ENCODE results near the gene RNF213.
A peak's percentile ranks its signal among the peaks of the same experiment; 100 is the strongest.

The RNF213 gene

DNA sequence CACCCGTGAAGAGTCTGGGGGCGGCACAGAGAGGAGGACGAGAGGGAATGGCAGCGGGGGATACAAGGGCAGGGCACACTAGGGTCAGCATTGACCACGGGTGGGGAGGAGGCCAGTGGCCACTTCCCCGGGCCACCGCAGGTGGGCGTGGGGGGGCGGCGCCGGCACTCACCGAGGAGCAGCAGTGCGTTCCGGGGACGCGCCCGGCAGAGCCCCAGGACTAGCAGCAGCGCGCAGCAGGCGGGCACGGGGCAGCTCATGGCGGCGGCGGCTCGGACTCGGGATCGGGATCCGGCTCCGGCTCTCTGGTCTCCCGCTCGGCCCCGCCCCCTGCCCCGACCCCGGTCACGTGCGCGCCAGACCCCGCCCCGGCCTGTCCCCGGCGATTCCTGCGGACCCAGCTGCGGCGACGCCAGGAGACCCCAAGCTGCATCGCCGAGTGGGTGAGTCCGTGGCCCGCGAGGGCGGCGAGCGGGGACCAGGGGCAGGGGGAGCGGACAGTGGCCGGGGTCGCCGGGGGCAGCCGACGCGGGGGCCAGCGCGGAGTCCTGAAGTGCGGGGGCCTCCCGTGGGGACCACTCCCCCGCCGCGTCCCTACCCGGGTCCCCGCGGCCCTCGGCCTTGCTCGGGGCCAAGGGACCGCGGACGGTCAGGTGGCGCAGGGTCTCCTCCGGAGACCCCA, 40.5 kb upstream of the RNF213 start, which contains the start of the genes SGSH and SLC26A11:
TSS of gene SGSH (minus strand) at position 280 of the 682 bp plus-strand sequence. CDS start at position 260, 20 bp downstream.
TSS of gene SLC26A11 (plus strand) at position 374 of the 682 bp plus-strand sequence. CDS start 1,134 bp downstream, outside the sequence.
- TF ChIP-seq, protein P1, sequence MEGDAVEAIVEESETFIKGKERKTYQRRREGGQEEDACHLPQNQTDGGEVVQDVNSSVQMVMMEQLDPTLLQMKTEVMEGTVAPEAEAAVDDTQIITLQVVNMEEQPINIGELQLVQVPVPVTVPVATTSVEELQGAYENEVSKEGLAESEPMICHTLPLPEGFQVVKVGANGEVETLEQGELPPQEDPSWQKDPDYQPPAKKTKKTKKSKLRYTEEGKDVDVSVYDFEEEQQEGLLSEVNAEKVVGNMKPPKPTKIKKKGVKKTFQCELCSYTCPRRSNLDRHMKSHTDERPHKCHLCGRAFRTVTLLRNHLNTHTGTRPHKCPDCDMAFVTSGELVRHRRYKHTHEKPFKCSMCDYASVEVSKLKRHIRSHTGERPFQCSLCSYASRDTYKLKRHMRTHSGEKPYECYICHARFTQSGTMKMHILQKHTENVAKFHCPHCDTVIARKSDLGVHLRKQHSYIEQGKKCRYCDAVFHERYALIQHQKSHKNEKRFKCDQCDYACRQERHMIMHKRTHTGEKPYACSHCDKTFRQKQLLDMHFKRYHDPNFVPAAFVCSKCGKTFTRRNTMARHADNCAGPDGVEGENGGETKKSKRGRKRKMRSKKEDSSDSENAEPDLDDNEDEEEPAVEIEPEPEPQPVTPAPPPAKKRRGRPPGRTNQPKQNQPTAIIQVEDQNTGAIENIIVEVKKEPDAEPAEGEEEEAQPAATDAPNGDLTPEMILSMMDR (IDR thresholded peaks at IDR 0.05; ENCODE audit: control extremely low read depth, extremely low read depth, low read depth, missing control alignments) = no peak
- ChIA-PET CTCF (no interaction called here), POLR2A (no interaction called here)
- peak; percentile 87 for DNase-seq (ENCODE audit: extremely low spot score)

DNA sequence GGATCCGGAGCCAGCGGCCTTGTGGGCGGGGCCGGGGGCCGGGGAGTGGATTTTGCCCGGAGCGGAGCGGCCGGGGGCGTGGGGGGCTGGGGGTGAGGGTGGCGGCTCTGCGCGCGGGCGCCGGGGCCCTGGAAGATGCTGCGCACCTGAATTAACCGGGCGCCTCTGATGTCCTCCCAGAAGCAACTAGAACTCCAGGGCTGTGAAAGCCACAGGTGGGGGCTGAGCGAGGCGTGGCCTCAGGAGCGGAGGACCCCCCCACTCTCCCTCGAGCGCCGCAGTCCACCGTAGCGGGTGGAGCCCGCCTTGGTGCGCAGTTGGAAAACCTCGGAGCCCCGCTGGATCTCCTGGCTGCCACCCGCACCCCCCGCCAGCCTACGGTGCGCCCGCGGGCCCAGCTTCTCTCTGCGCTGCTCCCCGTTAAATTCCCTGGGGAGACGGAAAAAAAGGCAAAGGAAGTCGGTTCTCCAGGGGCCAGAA, 39.9 kb upstream of the RNF213 start:
- TF ChIP-seq, protein P1 (IDR thresholded peaks at IDR 0.05; ENCODE audit: control extremely low read depth, extremely low read depth, low read depth, missing control alignments) = no peak
- no peak for DNase-seq (ENCODE audit: extremely low spot score)
- ChIA-PET POLR2A (no interaction called here), CTCF (no interaction called here)

DNA sequence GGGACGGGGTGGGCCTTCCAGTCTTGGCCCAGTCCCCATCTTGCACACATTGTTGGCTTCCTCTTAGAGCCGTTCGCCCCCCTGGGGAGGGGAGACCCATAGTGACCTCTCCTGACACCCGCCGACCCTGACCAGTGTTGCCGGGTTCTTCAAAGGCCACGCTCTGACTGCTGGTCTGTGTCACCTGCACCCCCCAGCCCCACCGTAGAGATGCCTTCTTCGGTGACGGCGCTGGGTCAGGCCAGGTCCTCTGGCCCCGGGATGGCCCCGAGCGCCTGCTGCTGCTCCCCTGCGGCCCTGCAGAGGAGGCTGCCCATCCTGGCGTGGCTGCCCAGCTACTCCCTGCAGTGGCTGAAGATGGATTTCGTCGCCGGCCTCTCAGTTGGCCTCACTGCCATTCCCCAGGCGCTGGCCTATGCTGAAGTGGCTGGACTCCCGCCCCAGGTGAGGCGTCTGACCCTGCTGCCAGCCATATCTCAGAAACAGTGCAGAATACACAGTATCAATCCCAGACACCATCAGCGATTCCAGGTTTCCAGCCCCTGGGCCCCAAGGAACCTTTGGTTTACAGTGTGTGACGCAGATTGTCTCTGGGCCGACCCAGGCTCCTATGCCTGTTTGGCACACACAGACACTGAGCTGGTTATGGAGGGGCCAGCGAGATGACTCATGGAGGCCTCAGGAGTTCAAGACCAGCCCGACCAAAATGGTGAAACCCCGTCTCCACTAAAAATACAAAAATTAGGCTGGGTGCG, 39.1 kb upstream of the RNF213 start:
- POLR2A ChIA-PET = interaction anchor here (0.7 kb wide), 1 partner anchor 23 kb away, joined by 4 read pairs; no protein-coding TSS in a partner anchor
- no peak for DNase-seq (ENCODE audit: extremely low spot score)
- CTCF ChIA-PET = no interaction called here
- TF ChIP-seq, protein P1 (IDR thresholded peaks at IDR 0.05; ENCODE audit: control extremely low read depth, extremely low read depth, low read depth, missing control alignments) = no peak

GRCh38 chr17:80222376-80223141, 38.1 kb upstream of the RNF213 start:
- DNase-seq (ENCODE audit: extremely low spot score) = no peak
- CTCF ChIA-PET = interaction anchor here (0.6 kb wide), 1 partner anchor 14 kb away, joined by 3 read pairs; no protein-coding TSS in a partner anchor
- POLR2A ChIA-PET = interaction anchor here (0.7 kb wide), 1 partner anchor 22 kb away, joined by 4 read pairs; no protein-coding TSS in a partner anchor
- TF ChIP-seq, protein P1 (IDR thresholded peaks at IDR 0.05; ENCODE audit: control extremely low read depth, extremely low read depth, low read depth, missing control alignments) = no peak

DNA sequence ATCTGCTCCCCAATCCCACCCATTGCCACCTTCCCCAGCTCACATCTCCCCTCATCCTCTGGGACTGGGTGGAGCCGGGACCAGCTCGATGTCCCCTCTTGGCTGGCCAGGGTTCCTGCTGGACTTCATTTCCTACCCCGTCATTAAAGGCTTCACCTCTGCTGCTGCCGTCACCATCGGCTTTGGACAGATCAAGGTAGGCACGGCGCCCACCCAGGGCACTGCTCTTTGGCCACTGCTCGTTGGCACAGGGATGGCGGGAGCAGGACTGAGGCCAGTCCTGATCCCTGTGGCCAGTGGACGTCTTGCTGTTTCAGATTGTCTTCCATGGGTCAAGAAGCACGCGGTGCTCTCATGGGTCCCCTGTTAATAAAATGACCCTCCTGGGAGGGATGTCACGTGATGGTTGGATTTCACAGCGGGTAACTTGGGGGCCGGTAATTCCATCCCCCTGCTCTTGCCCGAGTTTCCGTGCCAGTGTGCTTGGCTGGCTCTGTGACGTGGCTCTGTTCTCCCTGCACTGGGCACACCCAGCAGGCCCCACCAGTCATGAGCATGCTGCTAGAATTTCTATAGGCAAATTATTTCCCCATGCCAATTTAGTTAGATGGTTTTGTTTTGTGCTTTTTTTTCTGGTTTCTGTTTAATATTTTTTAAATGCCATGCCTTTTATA, 37.4 kb upstream of the RNF213 start:
- CTCF ChIA-PET = interaction anchor here (0.6 kb wide), 1 partner anchor 15 kb away, joined by 3 read pairs; no protein-coding TSS in a partner anchor
- no peak for DNase-seq (ENCODE audit: extremely low spot score)
- POLR2A ChIA-PET = no interaction called here
- TF ChIP-seq, protein P1 (IDR thresholded peaks at IDR 0.05; ENCODE audit: control extremely low read depth, extremely low read depth, low read depth, missing control alignments) = no peak

Data from GM10248 (cell line).